Measurements from ENCODE around the gene TMCO4. TPM values are rescaled to one million over a fixed set of nuclear protein-coding genes. Genes with fewer than 3 reads are reported as not detected.

Gene TMCO4
- total and polyA plus RNA-seq, 5 experiments from 2014 or later = 7.7 to 17.5 (median 15.3) TPM

GRCh38 chr1:19650416-19651140, 149.1 kb downstream of the TMCO4 start:
- H3K27ac Mint-ChIP-seq = peak overlapping the region in 2 of 10 donors; percentile 32 to 49
- H3K9me3 Mint-ChIP-seq = no peaks in the 10 kb centered on the region
- POLR2A ChIA-PET = interaction anchor here (0.6 to 1.4 kb wide), 6 partner anchors 8 to 328 kb away, joined by 3 to 8 read pairs (median 4); a partner anchor contains a TSS
- no peaks in the 10 kb centered on the region for H3K27me3 Mint-ChIP-seq
- peaks cover 18 to 41% (median 36%) of the 10 kb centered on the region in 4 donors for H3K4me1 Mint-ChIP-seq
- H3K36me3 Mint-ChIP-seq = peaks cover 0 to 4% (median 0%) of the 10 kb centered on the region in 3 donors
- DNase-seq (no peak), ATAC-seq (no peak)
- no peak overlapping the region for H3K4me3 Mint-ChIP-seq

DNA sequence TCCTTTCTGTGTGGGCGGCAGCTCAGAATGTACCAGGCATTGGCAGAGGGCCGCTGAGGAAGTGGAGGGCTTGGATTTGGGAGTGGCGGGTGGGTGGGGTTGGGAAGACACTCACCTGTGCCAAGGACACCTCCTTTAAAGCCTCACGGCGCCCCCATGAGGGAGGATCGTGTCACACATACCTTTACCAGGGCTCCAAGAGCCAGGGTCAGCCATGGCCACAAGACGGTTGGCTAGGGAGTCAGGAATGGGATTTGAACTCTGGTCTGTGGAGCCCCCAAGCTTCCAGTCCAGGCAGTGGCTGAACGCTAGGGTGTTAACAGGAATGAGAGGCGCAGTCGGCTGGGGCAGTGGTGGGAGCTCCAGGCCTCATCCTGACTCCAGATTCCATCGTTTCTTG, 151.0 kb downstream of the TMCO4 start:
- Mint-ChIP-seq H3K9me3 (no peaks in the 10 kb centered on the region), H3K27me3 (peaks cover 0 to 2% (median 0%) of the 10 kb centered on the region in 5 donors), H3K4me1 (peaks cover 18 to 42% (median 37%) of the 10 kb centered on the region in 4 donors), H3K4me3 (no peak overlapping the region), H3K36me3 (peaks cover 0 to 6% (median 0%) of the 10 kb centered on the region in 3 donors), H3K27ac (peak overlapping the region in 1 of 10 donors; percentile 62)
- DNase-seq (no peak), ATAC-seq (no peak)
- POLR2A ChIA-PET = interaction anchor here (0.5 kb wide), 1 partner anchor 245 kb away, joined by 3 read pairs; no protein-coding TSS in a partner anchor

DNA sequence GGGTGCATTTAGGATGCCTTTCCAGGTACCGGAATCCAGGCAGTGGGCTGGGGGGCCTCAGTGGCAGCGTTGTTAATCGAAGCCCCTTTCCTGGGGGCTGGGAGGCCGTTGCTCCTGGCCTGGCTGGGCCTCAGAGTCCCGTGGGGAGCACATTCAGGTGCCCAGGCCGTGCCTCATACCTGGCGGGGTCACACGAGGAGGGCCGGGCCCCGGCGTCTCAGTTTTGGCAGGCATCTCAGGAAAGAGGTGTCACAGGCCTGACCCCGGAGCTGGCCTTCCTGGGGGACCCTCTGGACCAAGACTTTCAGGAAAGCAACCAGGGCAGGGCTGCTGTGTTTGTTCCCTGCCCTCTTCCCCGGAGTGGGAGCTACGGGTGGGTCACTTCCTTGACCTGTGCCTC, 151.5 kb downstream of the TMCO4 start:
- H3K4me1 Mint-ChIP-seq = peaks cover 16 to 45% (median 39%) of the 10 kb centered on the region in 4 donors
- peaks cover 0 to 6% (median 0%) of the 10 kb centered on the region in 3 donors for H3K36me3 Mint-ChIP-seq
- peak overlapping the region in 3 of 10 donors; percentile 68 to 90 (median 86) for H3K27ac Mint-ChIP-seq
- H3K9me3 Mint-ChIP-seq = no peaks in the 10 kb centered on the region
- no peak overlapping the region for H3K4me3 Mint-ChIP-seq
- peaks cover 0 to 5% (median 0%) of the 10 kb centered on the region in 5 donors for H3K27me3 Mint-ChIP-seq
- DNase-seq (no peak), ATAC-seq (no peak)
- POLR2A ChIA-PET = interaction anchor here (0.5 to 7.1 kb wide), 4 partner anchors 20 to 244 kb away, joined by 3 to 59 read pairs (median 4); a partner anchor contains a TSS

- Mint-ChIP-seq H3K27ac (peak overlapping the region; percentile 26 to 98 (median 86)), H3K4me1 (peaks cover 16 to 48% (median 40%) of the 10 kb centered on the region in 4 donors), H3K27me3 (peaks cover 0 to 10% (median 0%) of the 10 kb centered on the region in 5 donors), H3K36me3 (peaks cover 0 to 6% (median 0%) of the 10 kb centered on the region in 3 donors), H3K9me3 (no peaks in the 10 kb centered on the region), H3K4me3 (peak overlapping the region in 9 of 10 donors; percentile 25 to 95 (median 70))
- peak in 8 of 10 donors; percentile 21 to 79 (median 45) for DNase-seq
- POLR2A ChIA-PET = interaction anchor here (0.7 to 7.1 kb wide), 4 partner anchors 21 to 179 kb away, joined by 4 to 59 read pairs (median 6); a partner anchor contains a TSS
- ATAC-seq = peak in 1 of 2 donors; percentile 22
Observed at GRCh38 chr1:19647643-19648042, 152.1 kb downstream of the TMCO4 start.

- Mint-ChIP-seq H3K4me1 (peaks cover 16 to 48% (median 40%) of the 10 kb centered on the region in 4 donors), H3K4me3 (peak overlapping the region; percentile 51 to 95 (median 78)), H3K36me3 (peaks cover 0 to 4% (median 0%) of the 10 kb centered on the region in 3 donors), H3K27ac (peak overlapping the region; percentile 26 to 98 (median 86)), H3K9me3 (no peaks in the 10 kb centered on the region), H3K27me3 (peaks cover 0 to 13% (median 0%) of the 10 kb centered on the region in 5 donors)
- ATAC-seq (no peak), DNase-seq (no peak)
- POLR2A ChIA-PET = interaction anchor here (2.0 to 7.1 kb wide), 2 partner anchors 49 to 178 kb away, joined by 8 to 59 read pairs; a partner anchor contains a TSS
Observed at GRCh38 chr1:19646377-19647319, 153.1 kb downstream of the TMCO4 start.

GRCh38 chr1:19645411-19646251, 154.1 kb downstream of the TMCO4 start:
- no peak for ATAC-seq
- Mint-ChIP-seq H3K27ac (peak overlapping the region in 5 of 10 donors; percentile 19 to 79 (median 75)), H3K27me3 (peaks cover 0 to 16% (median 0%) of the 10 kb centered on the region in 5 donors), H3K4me3 (peak overlapping the region; percentile 46 to 99 (median 90)), H3K9me3 (no peaks in the 10 kb centered on the region), H3K4me1 (peaks cover 14 to 39% (median 37%) of the 10 kb centered on the region in 4 donors), H3K36me3 (peaks cover 0 to 2% (median 0%) of the 10 kb centered on the region in 3 donors)
- POLR2A ChIA-PET = interaction anchor here (0.5 to 7.1 kb wide), 5 partner anchors 45 to 177 kb away, joined by 3 to 59 read pairs (median 3); a partner anchor contains a TSS
- DNase-seq = no peak

- peak overlapping the region; percentile 93 to 99 (median 96) for H3K4me3 Mint-ChIP-seq
Observed at GRCh38 chr1:19644681-19645410, 154.9 kb downstream of the TMCO4 start.

DNA sequence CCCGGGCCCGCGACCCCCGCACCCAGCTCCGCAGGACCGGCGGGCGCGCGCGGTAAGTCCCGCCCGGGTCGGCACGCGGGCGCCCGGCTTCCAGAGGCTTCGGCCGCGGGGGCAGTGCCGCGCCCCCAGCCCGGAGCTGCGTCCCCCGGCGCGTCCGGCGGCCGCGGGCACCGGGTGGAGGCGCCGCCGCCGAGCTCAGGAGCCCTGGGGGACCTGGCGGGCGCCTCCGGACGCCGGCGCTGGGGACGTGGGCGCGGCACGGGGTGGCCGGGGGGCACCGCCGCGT, 155.4 kb downstream of the TMCO4 start:
- H3K4me1 Mint-ChIP-seq = peaks cover 14 to 36% (median 33%) of the 10 kb centered on the region in 4 donors
- H3K4me3 Mint-ChIP-seq = peak overlapping the region in 2 of 10 donors; percentile 94 to 95
- H3K27me3 Mint-ChIP-seq = peaks cover 0 to 16% (median 0%) of the 10 kb centered on the region in 5 donors
- ATAC-seq = no peak
- POLR2A ChIA-PET = interaction anchor here (1.0 to 7.1 kb wide), 6 partner anchors 15 to 176 kb away, joined by 3 to 59 read pairs (median 4); partner anchors contain the start of gene CAPZB
- peak overlapping the region in 1 of 10 donors; percentile 92 for H3K27ac Mint-ChIP-seq
- no peak for DNase-seq
- no peaks in the 10 kb centered on the region for H3K9me3 Mint-ChIP-seq
- H3K36me3 Mint-ChIP-seq = peaks cover 0 to 2% (median 0%) of the 10 kb centered on the region in 3 donors

More at GRCh38 chr1:19644681-19645410, 154.9 kb downstream of the TMCO4 start:
- Mint-ChIP-seq H3K4me1 (peaks cover 14 to 37% (median 33%) of the 10 kb centered on the region in 4 donors), H3K36me3 (peaks cover 0 to 2% (median 0%) of the 10 kb centered on the region in 3 donors), H3K27me3 (peaks cover 0 to 16% (median 0%) of the 10 kb centered on the region in 5 donors), H3K9me3 (no peaks in the 10 kb centered on the region), H3K27ac (peak overlapping the region; percentile 76 to 98 (median 94))
- POLR2A ChIA-PET = interaction anchor here (0.5 to 7.1 kb wide), 7 partner anchors 44 to 176 kb away, joined by 3 to 59 read pairs (median 3); partner anchors contain the start of gene CAPZB
- peak; percentile 42 to 46 for ATAC-seq
- peak; percentile 27 to 79 (median 44) for DNase-seq

- Mint-ChIP-seq H3K4me1 (peaks cover 14 to 35% (median 33%) of the 10 kb centered on the region in 4 donors), H3K27ac (peak within 1 kb of the TSS; percentile 76 to 98 (median 94)), H3K36me3 (peaks cover 0 to 2% (median 0%) of the 10 kb centered on the region in 3 donors), H3K27me3 (peaks cover 0 to 18% (median 0%) of the 10 kb centered on the region in 5 donors), H3K4me3 (peak within 1 kb of the TSS; percentile 93 to 99 (median 96)), H3K9me3 (no peaks in the 10 kb centered on the region)
- peak; percentile 54 to 87 (median 78) for DNase-seq
- peak; percentile 85 to 86 for ATAC-seq
- POLR2A ChIA-PET = interaction anchor here (0.9 to 7.1 kb wide), 7 partner anchors 16 to 175 kb away, joined by 3 to 59 read pairs (median 4); partner anchors contain the start of gene CAPZB
Observed at GRCh38 chr1:19643602-19644394, 155.9 kb downstream of the TMCO4 start, which contains the start of gene NBL1. Gene NBL1, plus strand, starts transcription at chr1:19644311. Its CDS starts 10,720 bp downstream, at chr1:19655031.

- Mint-ChIP-seq H3K27ac (peak overlapping the region; percentile 53 to 92 (median 81)), H3K27me3 (peaks cover 0 to 18% (median 0%) of the 10 kb centered on the region in 5 donors), H3K36me3 (peaks cover 0 to 2% (median 0%) of the 10 kb centered on the region in 3 donors), H3K4me1 (peaks cover 14 to 35% (median 33%) of the 10 kb centered on the region in 4 donors), H3K4me3 (peak overlapping the region; percentile 75 to 95 (median 84)), H3K9me3 (no peaks in the 10 kb centered on the region)
- ATAC-seq (no peak), DNase-seq (peak in 1 of 10 donors; percentile 61)
- POLR2A ChIA-PET = interaction anchor here (0.7 to 7.1 kb wide), 6 partner anchors 8 to 158 kb away, joined by 3 to 59 read pairs (median 5); partner anchors contain the start of gene CAPZB
Observed at GRCh38 chr1:19643121-19643520, 156.6 kb downstream of the TMCO4 start.

Measured in naive thymus-derived CD8-positive, alpha-beta T cell (primary cell).